ENCODE results near the gene NCOR1. TPM values are rescaled to one million over a fixed set of nuclear protein-coding genes. Genes with fewer than 3 reads are reported as not detected.

The NCOR1 gene
- total and polyA plus RNA-seq, 2 of the 8 experiments (the other 6 are each of a cell fraction or from before 2014, with no cell fraction given): 65.4 to 142 TPM

DNA sequence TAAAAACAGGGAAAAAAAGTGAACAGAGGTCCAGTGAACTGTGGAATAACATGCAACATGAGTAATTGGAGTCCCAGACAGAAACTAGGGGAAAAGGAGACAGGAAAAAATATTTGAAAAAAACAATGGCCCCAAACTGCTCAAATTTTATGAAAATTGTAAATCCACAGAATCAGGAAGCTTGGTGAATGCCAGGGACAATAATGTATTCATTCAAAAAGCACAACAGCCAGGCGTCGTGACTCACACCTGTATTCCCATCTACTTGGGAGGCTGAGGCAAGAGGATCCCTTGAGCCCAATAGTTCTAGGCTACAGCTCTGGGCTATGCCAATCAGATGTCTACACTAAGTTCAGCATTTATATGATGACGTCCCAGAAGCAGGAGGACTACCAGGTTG is 23.7 kb downstream of the NCOR1 start:
- Histone ChIP-seq H2BK15ac (ENCODE audit: low read length) (no peak overlapping the region), H4K8ac (ENCODE audit: extremely low read depth, insufficient read depth, low read length) (no peak overlapping the region), H2BK20ac (ENCODE audit: low read length) (no peak overlapping the region), H2BK12ac (ENCODE audit: low read depth, low read length) (no peak overlapping the region), H3K27me3 (replicated peaks in 1 of 4; ENCODE audit: control insufficient read depth in 3 of 4, extremely low read depth in 1 of 4, insufficient read depth in 3 of 4, low read length in 3 of 4) (no peaks in the 10 kb centered on the region), H3K79me2 (ENCODE audit: control insufficient read depth in 1 of 2, insufficient read depth in 2 of 2, low read length in 2 of 2) (peaks cover 0 to 40% of the 10 kb centered on the region in 2 experiments; a peak in 2 of 4 replicates), H4K20me1 (replicated peaks in 1 of 2; ENCODE audit: control insufficient read depth in 1 of 2, insufficient read depth in 2 of 2, low read length in 2 of 2) (no peaks in the 10 kb centered on the region), H2BK120ac (replicated peaks; ENCODE audit: low read depth, low read length) (no peak overlapping the region), H4K5ac (ENCODE audit: insufficient read length, low read depth, low read length) (no peak overlapping the region), H2AFZ (ENCODE audit: low read length) (no peak overlapping the region), H2BK5ac (ENCODE audit: low read depth, low read length) (no peak overlapping the region), H3K23me2 (ENCODE audit: low read depth, low read length) (no peaks in the 10 kb centered on the region), H3K4me2 (ENCODE audit: insufficient read depth in 1 of 2, low read depth in 2 of 2, low read length in 2 of 2) (no peak overlapping the region), H2AK5ac (ENCODE audit: low read depth, low read length) (no peak overlapping the region), H3K79me1 (ENCODE audit: low read depth, low read length) (peaks cover 2% of the 10 kb centered on the region), H3K23ac (ENCODE audit: insufficient read length) (no peak overlapping the region), H3K9me3 (ENCODE audit: insufficient read depth in 2 of 2, low read depth in 1 of 2, low read length in 1 of 2) (no peaks in the 10 kb centered on the region), H4K91ac (replicated peaks; ENCODE audit: insufficient read length, low read length) (no peak overlapping the region), H3K4me3 (ENCODE audit: extremely low read depth in 1 of 4, insufficient read depth in 2 of 4, low read depth in 3 of 4, low read length in 4 of 4) (no peak overlapping the region), H3K4ac (replicated peaks; ENCODE audit: insufficient read length, low read depth, low read length) (no peak overlapping the region), H3K4me1 (replicated peaks in 1 of 4; ENCODE audit: control insufficient read depth in 3 of 4, insufficient read depth in 4 of 4, low read length in 3 of 4) (no peaks in the 10 kb centered on the region), H3K36me3 (ENCODE audit: control insufficient read depth in 2 of 4, insufficient read depth in 4 of 4, low read length in 3 of 4) (peaks cover 0 to 7% (median under 1%) of the 10 kb centered on the region in 4 experiments; a peak in 4 of 8 replicates), H3K18ac (ENCODE audit: extremely low read depth, low read length) (no peak overlapping the region), H3K14ac (ENCODE audit: insufficient read length) (no peak overlapping the region), H3K56ac (replicated peaks; ENCODE audit: insufficient read length, low read depth, low read length) (no peak overlapping the region), H3K9ac (replicated peaks in 1 of 4; ENCODE audit: extremely low read depth in 1 of 4, low read depth in 3 of 4, low read length in 3 of 4) (no peak overlapping the region), H3K27ac (ENCODE audit: low read depth, low read length) (no peak overlapping the region)
- FAIRE-seq: no peak
- WGBS, 2 experiments (ENCODE audit: extremely low coverage in 1 of 2, insufficient coverage in 1 of 2, insufficient read length in 1 of 2, insufficient replicate concordance in 2 of 2, low coverage in 1 of 2, low lambda C conversion rate in 2 of 2, missing lambda C conversion rate in 1 of 2): 89% methylated on average over 3 of the region's 3 CpGs; no CpG with 5 or more reads in 1 of the 2 experiments
- no peak for DNase-seq (ENCODE audit: low read depth in 1 of 2, low spot score in 2 of 2)
- CTCF ChIA-PET (ENCODE audit: partially characterized antibody): interaction anchor here (0.8 kb wide), 1 partner anchor 52 kb away, joined by 4 read pairs; no protein-coding TSS in a partner anchor
- no peak for TF ChIP-seq SP4 (IDR thresholded peaks at IDR 0.05; ENCODE audit: low read length)
- TF ChIP-seq CREB1 (IDR thresholded peaks at IDR 0.05): no peak
- no peak for TF ChIP-seq CEBPB (IDR thresholded peaks at IDR 0.05; ENCODE audit: low read depth, low read length)
- TF ChIP-seq ASH2L (IDR thresholded peaks at IDR 0.05; ENCODE audit: low read length): no peak
- TF ChIP-seq HDAC6 (IDR thresholded peaks at IDR 0.05; ENCODE audit: low read depth, low read length): no peak
- TF ChIP-seq RAD21 (IDR thresholded peaks at IDR 0.05 in 1 of 2, conservative IDR thresholded peaks at IDR 0.05 in 1 of 2; ENCODE audit: low read depth in 2 of 2, low read length in 2 of 2): no peak
- no peak for TF ChIP-seq EP300 (IDR thresholded peaks at IDR 0.05; ENCODE audit: borderline replicate concordance in 1 of 2, low read depth in 2 of 2, low read length in 2 of 2)
- no peak for TF ChIP-seq SRF (IDR thresholded peaks at IDR 0.05; ENCODE audit: low read depth, low read length)
- TF ChIP-seq SP2 (IDR thresholded peaks at IDR 0.05; ENCODE audit: low read length): no peak
- TF ChIP-seq ZNF274 (IDR thresholded peaks at IDR 0.05; ENCODE audit: borderline replicate concordance, extremely low read depth, low read length): no peak
- TF ChIP-seq HDAC2 (IDR thresholded peaks at IDR 0.05; ENCODE audit: borderline replicate concordance in 1 of 2, low read depth in 2 of 2, low read length in 2 of 2): no peak
- TF ChIP-seq RBBP5 (IDR thresholded peaks at IDR 0.05; ENCODE audit: borderline replicate concordance, low read depth, low read length): no peak
- TF ChIP-seq POLR2A (IDR thresholded peaks at IDR 0.05; ENCODE audit: control extremely low read depth in 1 of 2, low read depth in 2 of 2, low read length in 2 of 2): no peak
- POLR2A ChIA-PET (ENCODE audit: partially characterized antibody): interaction anchor here (0.9 to 2.1 kb wide), 3 partner anchors 24 to 70 kb away, joined by 3 to 7 read pairs (median 5); partner anchors contain the start of genes NCOR1 and PIGL
